A673 (cell line): ENCODE results near the gene SMDT1. TPM values are rescaled to one million over a fixed set of nuclear protein-coding genes. Genes with fewer than 3 reads are reported as not detected.

Experiments
- Bru-seq: library from RNA; stranded (reverse); fragments of 400-500 nt; gene quantifications from one replicate; lab custom pipeline; 2021; lab: Mats Ljungman, UMichigan
- BruChase-seq, 2 experiments: library from RNA; stranded (reverse); fragments of 400-500 nt; gene quantifications; one replicate each; lab custom pipeline; 2021; lab: Mats Ljungman, UMichigan
- BruUV-seq: library from RNA; stranded (reverse); fragments of 400-500 nt; replicated peaks from 2 replicates; lab custom pipeline; 2021; lab: Mats Ljungman, UMichigan
- CTCF ChIA-PET: fragments of 300-600 bp; sonication (Branson Sonifier 250); formaldehyde crosslinking; loops from one replicate; lab custom pipeline; 2022; ENCODE audit warnings: antibody characterized with exemption; lab: Charles Lee
- POLR2A ChIA-PET: fragments of 300-600 bp; sonication (Branson Sonifier 250); formaldehyde crosslinking; loops from one replicate; lab custom pipeline; 2022; ENCODE audit warnings: antibody characterized with exemption; ENCODE audit not compliant: low non-redundant PET; lab: Charles Lee
- DNase-seq: peaks from one replicate; pipeline ENCODE4 v3.0.0-alpha.2; 2015; ENCODE audit warnings: low spot score
- H3K27ac ChIP-seq: fragments of 200-600 bp; sonication (generic); 2 replicates; pipeline ENCODE4 v1.5.1; 2016; ENCODE audit warnings: mixed run types, low read depth, mild to moderate bottlenecking, mixed read lengths, antibody characterized with exemption, low read length; ENCODE audit not compliant: poor library complexity, severe bottlenecking
- H3K27me3 ChIP-seq: fragments of 200-600 bp; sonication (generic); replicated peaks from 2 replicates; pipeline ENCODE4 v1.6.1; 2017; ENCODE audit warnings: mixed run types, low read depth, mild to moderate bottlenecking, mixed read lengths, antibody characterized with exemption, low read length; ENCODE audit not compliant: insufficient read depth, poor library complexity
- H3K36me3 ChIP-seq: fragments of 200-600 bp; sonication (generic); 2 replicates; pipeline ENCODE4 v1.6.1; 2016; ENCODE audit warnings: mixed run types, mild to moderate bottlenecking, mixed read lengths, antibody characterized with exemption, low read length; ENCODE audit not compliant: insufficient read depth, poor library complexity, severe bottlenecking
- H3K4me1 ChIP-seq: fragments of 200-600 bp; sonication (generic); 2 replicates; pipeline ENCODE4 v1.6.1; 2017; ENCODE audit warnings: mixed run types, mild to moderate bottlenecking, mixed read lengths, antibody characterized with exemption, low read length; ENCODE audit not compliant: insufficient read depth, poor library complexity, severe bottlenecking
- H3K4me3 ChIP-seq: fragments of 200-600 bp; sonication (generic); 2 replicates; pipeline ENCODE4 v1.5.1; 2016; ENCODE audit warnings: low read depth, mixed run types, mild to moderate bottlenecking, mixed read lengths, low read length; ENCODE audit not compliant: poor library complexity, severe bottlenecking
- H3K9me3 ChIP-seq: fragments of 200-600 bp; sonication (generic); 2 replicates; pipeline ENCODE4 v1.6.1; 2016; ENCODE audit warnings: mixed run types, low read depth, mild to moderate bottlenecking, mixed read lengths, antibody characterized with exemption, low read length; ENCODE audit not compliant: poor library complexity, severe bottlenecking
- CTCF ChIP-seq: fragments of 300-800, 200-600 bp; sonication (generic); conservative IDR thresholded peaks from 2 replicates; pipeline ENCODE4 v1.5.1; 2017; ENCODE audit warnings: low read depth, mild to moderate bottlenecking, antibody characterized with exemption, low read length, moderate library complexity, mixed read lengths
- EZH2 ChIP-seq: fragments of 200-600 bp; sonication (generic); IDR thresholded peaks from 2 replicates; pipeline ENCODE4 v1.6.1; 2017; ENCODE audit warnings: borderline replicate concordance, low read depth, mild to moderate bottlenecking, mixed read lengths, antibody characterized with exemption, low read length; ENCODE audit not compliant: poor library complexity, severe bottlenecking
- intact Hi-C: fragments of 100-400 bp; cut with micrococcal nuclease; formaldehyde crosslinking; loops from one replicate; pipeline ENCODE4 v1.10.0; 2022; ENCODE audit not compliant: unreplicated experiment
- long read RNA-seq: library from polyadenylated mRNA; stranded (forward); transcript quantifications from one replicate; pipeline ENCODE4 v2.0.0, GENCODE V29; 2022
- total RNA-seq: library from RNA; stranded (reverse); gene quantifications from 2 replicates; pipeline ENCODE4 v1.2.3, GENCODE V29; 2021

Gene SMDT1
- total RNA-seq = 61.8 and 62.6 TPM in 2 replicates
- percentile 84 among the genes with signal in this experiment for Bru-seq, nascent RNA
- percentile 76 among the genes with signal in this experiment for BruChase-seq, experiment 1, labeled RNA remaining after a 2-hour chase
- BruChase-seq, experiment 2, labeled RNA remaining after a 6-hour chase = percentile 84 among the genes with signal in this experiment
- long read RNA-seq, transcript SMDT1-201 (3 exons, 1,567 nt) = major isoform, 64 of 72 reads
- long read RNA-seq, partial matches to known transcripts = 0 of 72 reads
- long read RNA-seq, other reads (novel, unspliced or antisense) = 5 of 72 reads

- ChIA-PET POLR2A (interaction anchor here (0.5 to 0.7 kb wide), 4 partner anchors 155 to 365 kb away, joined by 3 to 6 read pairs (median 4); no protein-coding TSS in a partner anchor), CTCF (no interaction called here)
- H3K4me1 ChIP-seq = peaks cover 13% of the 10 kb centered on the region
- TSS peak; percentile 63 for BruUV-seq
- H3K27me3 ChIP-seq = no peaks in the 10 kb centered on the region
- H3K27ac ChIP-seq = peak within 1 kb of the TSS; percentile 89
- H3K36me3 ChIP-seq = peaks cover 22% of the 10 kb centered on the region
- DNase-seq = peak; percentile 99
- peak within 1 kb of the TSS; percentile 61 for H3K4me3 ChIP-seq
- H3K9me3 ChIP-seq = no peaks in the 10 kb centered on the region
- TF ChIP-seq CTCF (no peak), EZH2 (no peak)
- intact Hi-C loops = no loop called here
These were observed at the start of gene SMDT1 for GRCh38 chr22:42079319-42080251. Gene SMDT1 (plus strand): TSS chr22:42079700. CDS start chr22:42079769, 69 bp downstream.

GRCh38 chr22:42033263-42034181 is 46.0 kb upstream of the SMDT1 start:
- H3K27me3 ChIP-seq = no peaks in the 10 kb centered on the region
- no TSS peak for BruUV-seq
- CTCF ChIA-PET = no interaction called here
- POLR2A ChIA-PET = interaction anchor here (0.6 kb wide), 1 partner anchor 9 kb away, joined by 3 read pairs; no protein-coding TSS in a partner anchor
- intact Hi-C loops = no loop called here
- no peak overlapping the region for H3K27ac ChIP-seq
- DNase-seq = no peak
- no peaks in the 10 kb centered on the region for H3K36me3 ChIP-seq
- TF ChIP-seq EZH2 = no peak
- no peak for TF ChIP-seq CTCF
- H3K4me3 ChIP-seq = no peak overlapping the region
- peaks cover 9% of the 10 kb centered on the region for H3K9me3 ChIP-seq
- no peaks in the 10 kb centered on the region for H3K4me1 ChIP-seq
